ENCODE data around the gene APLNR.

GRCh38 chr11:57223601-57224000 lies 13.4 kb downstream of the APLNR start:
- TF ChIP-seq, protein P1, sequence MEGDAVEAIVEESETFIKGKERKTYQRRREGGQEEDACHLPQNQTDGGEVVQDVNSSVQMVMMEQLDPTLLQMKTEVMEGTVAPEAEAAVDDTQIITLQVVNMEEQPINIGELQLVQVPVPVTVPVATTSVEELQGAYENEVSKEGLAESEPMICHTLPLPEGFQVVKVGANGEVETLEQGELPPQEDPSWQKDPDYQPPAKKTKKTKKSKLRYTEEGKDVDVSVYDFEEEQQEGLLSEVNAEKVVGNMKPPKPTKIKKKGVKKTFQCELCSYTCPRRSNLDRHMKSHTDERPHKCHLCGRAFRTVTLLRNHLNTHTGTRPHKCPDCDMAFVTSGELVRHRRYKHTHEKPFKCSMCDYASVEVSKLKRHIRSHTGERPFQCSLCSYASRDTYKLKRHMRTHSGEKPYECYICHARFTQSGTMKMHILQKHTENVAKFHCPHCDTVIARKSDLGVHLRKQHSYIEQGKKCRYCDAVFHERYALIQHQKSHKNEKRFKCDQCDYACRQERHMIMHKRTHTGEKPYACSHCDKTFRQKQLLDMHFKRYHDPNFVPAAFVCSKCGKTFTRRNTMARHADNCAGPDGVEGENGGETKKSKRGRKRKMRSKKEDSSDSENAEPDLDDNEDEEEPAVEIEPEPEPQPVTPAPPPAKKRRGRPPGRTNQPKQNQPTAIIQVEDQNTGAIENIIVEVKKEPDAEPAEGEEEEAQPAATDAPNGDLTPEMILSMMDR (IDR thresholded peaks at IDR 0.05; ENCODE audit: low read depth, low read length) = no peak
- no peak for TF ChIP-seq EZH2phosphoT487 (IDR thresholded peaks at IDR 0.05; ENCODE audit: low read depth)

All from OCI-LY3 (cell line).